NB4 (cell line): ENCODE data around the gene RABGEF1.
A peak's percentile ranks its signal among the peaks of the same experiment; 100 is the strongest.
"Not testable (repeated sequence)": the region's sequence is repeated elsewhere in the genome, so short reads cannot be mapped to it uniquely, and the experiment has no call there.

Experiments
- DNase-seq: peaks from one replicate; pipeline ENCODE4 v3.0.0; 2010; ENCODE audit warnings: low read depth
- H3K4me3 ChIP-seq: one replicate; pipeline ENCODE4 v1.5.1; 2011; ENCODE audit warnings: mild to moderate bottlenecking, low read depth, low read length, moderate library complexity
- MAX ChIP-seq: IDR thresholded peaks from 2 replicates; pipeline ENCODE4 v1.6.1; 2011; ENCODE audit warnings: low read depth, low read length
- MYC ChIP-seq: IDR thresholded peaks from 2 replicates; pipeline ENCODE4 v1.6.1; 2011; ENCODE audit warnings: low read depth, low read length
- POLR2A ChIP-seq: IDR thresholded peaks from 2 replicates; pipeline ENCODE4 v1.6.1; 2011; ENCODE audit warnings: mild to moderate bottlenecking; ENCODE audit not compliant: insufficient read length; ENCODE audit errors: extremely low read depth
- TF ChIP-seq, protein P1 (sequence below): IDR thresholded peaks from one replicate; pipeline ENCODE4 v1.5.1; 2012; ENCODE audit warnings: low read depth, low read length

RABGEF1 gene

GRCh38 chr7:66837661-66838060 is 97.1 kb downstream of the RABGEF1 start:
- no peak for TF ChIP-seq POLR2A
- no peak for TF ChIP-seq MAX
- TF ChIP-seq, protein P1, sequence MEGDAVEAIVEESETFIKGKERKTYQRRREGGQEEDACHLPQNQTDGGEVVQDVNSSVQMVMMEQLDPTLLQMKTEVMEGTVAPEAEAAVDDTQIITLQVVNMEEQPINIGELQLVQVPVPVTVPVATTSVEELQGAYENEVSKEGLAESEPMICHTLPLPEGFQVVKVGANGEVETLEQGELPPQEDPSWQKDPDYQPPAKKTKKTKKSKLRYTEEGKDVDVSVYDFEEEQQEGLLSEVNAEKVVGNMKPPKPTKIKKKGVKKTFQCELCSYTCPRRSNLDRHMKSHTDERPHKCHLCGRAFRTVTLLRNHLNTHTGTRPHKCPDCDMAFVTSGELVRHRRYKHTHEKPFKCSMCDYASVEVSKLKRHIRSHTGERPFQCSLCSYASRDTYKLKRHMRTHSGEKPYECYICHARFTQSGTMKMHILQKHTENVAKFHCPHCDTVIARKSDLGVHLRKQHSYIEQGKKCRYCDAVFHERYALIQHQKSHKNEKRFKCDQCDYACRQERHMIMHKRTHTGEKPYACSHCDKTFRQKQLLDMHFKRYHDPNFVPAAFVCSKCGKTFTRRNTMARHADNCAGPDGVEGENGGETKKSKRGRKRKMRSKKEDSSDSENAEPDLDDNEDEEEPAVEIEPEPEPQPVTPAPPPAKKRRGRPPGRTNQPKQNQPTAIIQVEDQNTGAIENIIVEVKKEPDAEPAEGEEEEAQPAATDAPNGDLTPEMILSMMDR, result no peak
- TF ChIP-seq MYC, result no peak
- DNase-seq, result no peak
- H3K4me3 ChIP-seq, result no peak overlapping the region

- H3K4me3 ChIP-seq, result no peak overlapping the region
- TF ChIP-seq MYC, result no peak
- TF ChIP-seq, protein P1, result no peak
- no peak for DNase-seq
These were observed 99.3 kb downstream of the RABGEF1 start for GRCh38 chr7:66839814-66840213.

- TF ChIP-seq, protein P1, result no peak
- TF ChIP-seq MAX, result no peak
- TF ChIP-seq POLR2A, result no peak
- DNase-seq, result no peak
- H3K4me3 ChIP-seq, result no peak overlapping the region
These were observed 99.8 kb downstream of the RABGEF1 start for GRCh38 chr7:66840316-66840715.

GRCh38 chr7:66841898-66842297 is 101.4 kb downstream of the RABGEF1 start:
- H3K4me3 ChIP-seq, result no peak overlapping the region
- TF ChIP-seq MAX (no peak), MYC (no peak), POLR2A (no peak)
- TF ChIP-seq, protein P1, result no peak
- DNase-seq, result no peak

DNA sequence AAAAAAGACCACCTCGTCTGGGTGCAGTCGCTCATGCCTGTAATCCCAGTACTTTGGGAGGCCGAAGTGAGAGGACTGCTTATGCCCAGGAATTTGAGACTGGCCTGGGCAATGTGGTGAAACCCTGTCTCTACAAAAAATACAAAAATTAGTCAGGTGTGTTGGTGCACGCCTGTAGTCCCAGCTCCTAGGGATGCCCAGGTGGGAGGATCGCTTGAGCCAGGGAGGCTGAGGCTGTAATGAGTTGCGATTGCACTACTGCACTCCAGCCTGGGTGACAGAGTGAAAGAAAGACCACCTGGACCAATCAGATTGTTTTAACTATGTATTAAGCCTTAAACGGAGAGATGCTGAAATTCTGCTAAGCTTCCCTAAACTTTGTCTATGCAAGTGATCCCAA is 103.0 kb downstream of the RABGEF1 start:
- not testable (repeated sequence) for DNase-seq
- H3K4me3 ChIP-seq, result peak overlapping the region; percentile 78

- TF ChIP-seq POLR2A (peak; percentile 98), MAX (peak; percentile 88), MYC (peak; percentile 95)
- TF ChIP-seq, protein P1, result no peak
- peak; percentile 99 for DNase-seq
These were observed 104.2 kb downstream of the RABGEF1 start for GRCh38 chr7:66844552-66845378.

More at GRCh38 chr7:66844552-66845378, 104.2 kb downstream of the RABGEF1 start:
- peak overlapping the region; percentile 78 for H3K4me3 ChIP-seq
